GM12864 (cell line): ENCODE data around the gene KLK7.

Experiments used
- DNase-seq: peaks from one replicate; pipeline ENCODE4 v3.0.0-alpha.2; 2011; ENCODE audit warnings: low read depth
- H3K4me3 ChIP-seq: 2 replicates; pipeline ENCODE4 v1.5.1; 2011; ENCODE audit warnings: mild to moderate bottlenecking, low read depth, low read length, control low read depth
- TF ChIP-seq, protein P1 (sequence below): IDR thresholded peaks from 2 replicates; pipeline ENCODE4 v1.5.1; 2011; ENCODE audit warnings: low read depth, mild to moderate bottlenecking, moderate library complexity, low read length, control low read depth, inconsistent platforms; ENCODE audit errors: missing control alignments

Gene KLK7

GRCh38 chr19:51012661-51013190 lies 29.0 kb upstream of the KLK7 start:
- no peak for DNase-seq
- TF ChIP-seq, protein P1, sequence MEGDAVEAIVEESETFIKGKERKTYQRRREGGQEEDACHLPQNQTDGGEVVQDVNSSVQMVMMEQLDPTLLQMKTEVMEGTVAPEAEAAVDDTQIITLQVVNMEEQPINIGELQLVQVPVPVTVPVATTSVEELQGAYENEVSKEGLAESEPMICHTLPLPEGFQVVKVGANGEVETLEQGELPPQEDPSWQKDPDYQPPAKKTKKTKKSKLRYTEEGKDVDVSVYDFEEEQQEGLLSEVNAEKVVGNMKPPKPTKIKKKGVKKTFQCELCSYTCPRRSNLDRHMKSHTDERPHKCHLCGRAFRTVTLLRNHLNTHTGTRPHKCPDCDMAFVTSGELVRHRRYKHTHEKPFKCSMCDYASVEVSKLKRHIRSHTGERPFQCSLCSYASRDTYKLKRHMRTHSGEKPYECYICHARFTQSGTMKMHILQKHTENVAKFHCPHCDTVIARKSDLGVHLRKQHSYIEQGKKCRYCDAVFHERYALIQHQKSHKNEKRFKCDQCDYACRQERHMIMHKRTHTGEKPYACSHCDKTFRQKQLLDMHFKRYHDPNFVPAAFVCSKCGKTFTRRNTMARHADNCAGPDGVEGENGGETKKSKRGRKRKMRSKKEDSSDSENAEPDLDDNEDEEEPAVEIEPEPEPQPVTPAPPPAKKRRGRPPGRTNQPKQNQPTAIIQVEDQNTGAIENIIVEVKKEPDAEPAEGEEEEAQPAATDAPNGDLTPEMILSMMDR: no peak
- no peak overlapping the region for H3K4me3 ChIP-seq

DNA sequence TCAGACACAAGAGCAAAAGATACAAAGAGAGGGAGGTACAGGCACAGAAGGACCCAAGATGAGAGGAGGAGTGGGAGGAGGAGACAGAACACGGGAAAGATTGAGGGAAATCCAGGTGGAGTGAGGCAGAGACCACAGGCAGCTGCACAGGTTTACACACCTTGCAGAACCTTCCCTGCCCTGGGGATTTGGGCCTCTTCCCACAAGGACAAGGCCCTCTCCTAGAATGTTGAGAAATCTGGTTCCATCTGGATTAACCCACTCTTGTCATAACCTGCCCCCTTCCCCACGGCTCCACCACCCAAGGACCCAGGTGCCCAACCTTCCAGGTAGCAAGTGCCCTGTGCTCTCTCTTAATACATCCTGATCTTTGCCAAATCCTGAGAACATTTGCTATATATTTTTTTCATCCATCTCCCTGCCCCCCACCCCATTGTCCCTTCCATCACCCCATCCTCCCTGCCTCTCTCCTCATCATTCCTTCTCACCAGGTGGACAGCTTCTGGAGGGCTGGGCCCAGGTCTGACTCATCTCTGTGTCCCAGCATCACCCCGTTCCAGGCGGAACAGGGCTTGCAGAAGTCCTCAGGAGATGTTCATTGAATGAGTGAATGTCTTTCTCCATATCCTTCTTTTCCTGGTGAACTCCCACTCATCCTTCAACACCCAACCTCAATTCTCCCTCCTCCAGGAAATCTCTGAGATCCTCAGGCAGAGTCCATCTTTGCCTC lies 26.5 kb upstream of the KLK7 start:
- H3K4me3 ChIP-seq: no peak overlapping the region
- DNase-seq: no peak
- TF ChIP-seq, protein P1: no peak

- no peak overlapping the region for H3K4me3 ChIP-seq
- no peak for DNase-seq
- TF ChIP-seq, protein P1: no peak
Measured at GRCh38 chr19:51009061-51009891, 25.6 kb upstream of the KLK7 start.

GRCh38 chr19:51007488-51007887 lies 23.8 kb upstream of the KLK7 start:
- TF ChIP-seq, protein P1: no peak

GRCh38 chr19:51006406-51006805 lies 22.7 kb upstream of the KLK7 start:
- DNase-seq: no peak
- H3K4me3 ChIP-seq: no peak overlapping the region
- TF ChIP-seq, protein P1: no peak

More at GRCh38 chr19:51007488-51007887, 23.8 kb upstream of the KLK7 start:
- no peak overlapping the region for H3K4me3 ChIP-seq
- DNase-seq: no peak

GRCh38 chr19:51005248-51005647 lies 21.5 kb upstream of the KLK7 start:
- no peak for DNase-seq
- TF ChIP-seq, protein P1: no peak

More at GRCh38 chr19:51005248-51005647, 21.5 kb upstream of the KLK7 start:
- no peak overlapping the region for H3K4me3 ChIP-seq
